Right ventricle myocardium inferior (tissue), 1 donor: ENCODE results near the gene ITPR1. TPM values are rescaled to one million over a fixed set of nuclear protein-coding genes. Genes with fewer than 3 reads are reported as not detected.
A peak's percentile ranks its signal among the peaks of the same experiment; 100 is the strongest.
"Not testable (repeated sequence)": the region's sequence is repeated elsewhere in the genome, so short reads cannot be mapped to it uniquely, and the experiment has no call there.

Experiments used
- ATAC-seq: fragments of 200-7000 bp; cut with Tn5 transposase; one replicate; pipeline ENCODE4 v1.9.1; 2020; ENCODE audit warnings: mild to moderate bottlenecking, moderate library complexity
- DNase-seq: peaks from one replicate; pipeline ENCODE4 v3.0.0; 2021; ENCODE audit errors: missing footprints
- intact Hi-C: fragments of 100-400 bp; cut with DNase I; formaldehyde crosslinking; loops from one replicate; pipeline ENCODE4 v1.11.0; 2022
- total RNA-seq: library from RNA; stranded (reverse); fragmentation: NEBNext Ultra II Directional; extraction: Animal tissue kit (Norgen Biotek cat#: 25700); gene quantifications from one replicate; pipeline ENCODE4 v1.2.1, GENCODE V29; 2021
- donor health status: DM: no; HTN: yes; CAD: no; lungs with severe emphysema.

The ITPR1 gene
- total RNA-seq, 1 donor from 2014 or later = 22.4 TPM

DNA sequence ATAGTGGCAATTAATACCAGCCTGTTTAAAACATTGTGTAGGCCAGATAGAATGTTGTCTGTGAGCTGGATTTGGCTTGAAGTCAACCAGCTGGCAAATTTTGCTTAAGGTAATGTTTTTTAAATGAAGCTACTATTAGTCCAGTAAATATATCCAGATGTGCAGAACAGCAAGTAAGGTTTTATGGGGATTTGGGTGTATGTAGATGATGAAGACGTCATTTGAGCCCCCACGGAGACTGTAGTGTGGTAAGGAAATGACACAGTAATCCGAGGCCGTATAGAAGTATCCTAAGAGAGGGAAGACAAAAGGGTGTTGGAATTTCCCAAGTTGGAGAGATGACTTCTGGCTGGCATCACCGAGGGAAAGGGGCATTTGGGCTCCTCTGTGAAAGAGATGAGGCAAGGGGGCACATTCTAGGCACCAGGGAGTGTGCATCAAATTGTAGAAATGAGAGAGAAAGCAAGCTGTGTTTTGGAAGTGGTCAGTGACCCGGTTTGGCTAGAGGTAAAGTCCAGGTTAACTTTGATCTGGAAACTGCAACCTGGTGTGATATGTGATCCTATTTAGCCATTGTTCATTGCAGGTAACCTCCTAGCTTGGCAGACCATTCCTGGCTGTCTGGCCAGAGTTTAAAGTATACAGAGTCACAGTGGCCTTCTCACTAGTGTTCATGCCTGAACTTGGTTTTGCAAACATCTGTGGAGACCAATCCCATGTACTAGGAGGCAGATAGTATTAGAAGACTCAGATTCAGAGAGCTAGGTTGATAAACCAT, 104.2 kb downstream of the ITPR1 start:
- ATAC-seq = no peak
- no peak for DNase-seq
- intact Hi-C loops = no loop called here

DNA sequence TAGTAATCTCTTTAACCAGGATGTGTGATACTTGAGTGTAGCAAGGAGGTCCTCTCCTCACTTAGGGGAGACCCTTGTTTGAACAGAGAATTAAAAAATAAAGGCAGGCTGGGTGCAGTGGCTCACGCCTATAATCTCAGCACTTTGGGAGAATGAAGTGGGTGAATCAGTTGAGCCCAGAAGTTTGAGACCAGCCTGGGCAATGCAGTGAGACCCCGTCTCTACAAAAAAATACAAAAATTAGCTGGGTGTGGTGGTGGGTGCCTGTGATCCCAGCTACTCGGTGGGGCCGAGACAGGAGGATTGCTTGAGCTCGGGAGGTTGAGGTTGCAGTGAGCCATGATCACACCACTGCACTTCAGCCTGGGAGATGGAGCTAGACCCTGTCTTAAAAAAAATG, 105.1 kb downstream of the ITPR1 start:
- intact Hi-C loops, DNase-seq, ATAC-seq: not testable (repeated sequence)

DNA sequence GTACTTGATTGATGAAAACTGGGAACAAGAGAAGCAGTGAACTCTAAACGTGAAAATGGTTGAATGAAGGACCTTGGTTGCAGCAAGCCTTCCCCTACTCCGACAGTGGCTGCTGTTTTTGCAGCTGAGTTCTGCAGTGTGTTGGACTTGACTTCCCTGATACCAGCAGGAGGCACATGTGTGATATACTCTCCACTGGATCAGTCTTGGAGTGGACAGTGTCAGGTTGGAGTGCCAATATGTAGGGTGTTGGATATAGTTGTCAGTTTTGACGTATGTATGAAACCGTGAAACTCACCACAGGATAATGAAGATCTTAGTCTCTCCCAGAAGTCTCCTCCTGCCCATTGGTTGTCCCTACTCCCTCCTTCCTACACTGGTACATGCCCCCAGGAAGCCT, 106.5 kb downstream of the ITPR1 start:
- no peak for ATAC-seq
- no peak for DNase-seq
- intact Hi-C loops = no loop called here

DNA sequence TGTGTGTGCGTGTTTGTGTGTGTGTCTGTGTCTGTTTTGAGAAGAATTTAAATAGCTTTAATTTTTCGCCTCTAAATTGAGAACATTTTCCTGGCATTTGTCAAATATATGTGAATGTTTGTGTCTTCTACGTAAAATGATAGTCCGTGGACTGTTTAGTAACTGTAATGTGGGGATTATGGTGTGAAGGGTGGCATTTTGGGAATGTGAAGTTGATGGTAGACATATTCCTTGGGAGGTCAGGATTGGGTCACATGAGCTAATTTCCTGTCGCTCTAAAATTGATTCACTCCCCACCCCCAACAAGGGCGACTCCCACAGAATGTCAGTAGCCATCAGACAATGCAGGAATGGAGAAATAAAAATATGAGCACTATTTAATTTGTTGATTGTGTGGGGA, 107.3 kb downstream of the ITPR1 start:
- intact Hi-C loops = no loop called here
- no peak for DNase-seq
- no peak for ATAC-seq

DNA sequence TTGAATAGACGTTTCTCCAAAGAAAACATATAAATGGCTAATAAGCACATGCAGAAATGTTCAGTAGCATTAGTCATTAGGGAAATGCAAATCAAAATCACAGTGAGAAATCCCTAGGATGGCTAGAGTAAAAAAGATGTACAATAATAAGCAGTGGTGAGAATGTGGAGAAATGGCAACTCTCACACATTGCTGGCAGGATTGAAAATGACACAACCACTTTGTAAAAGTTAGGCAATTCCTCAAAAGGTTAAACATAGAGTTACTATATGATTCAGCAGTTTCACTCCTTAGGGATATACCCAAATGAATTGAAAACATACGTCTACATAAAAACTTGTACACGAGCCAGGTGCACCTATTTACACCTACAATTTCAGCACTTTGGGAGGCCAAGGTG, 108.7 kb downstream of the ITPR1 start:
- DNase-seq = no peak
- no peak for ATAC-seq
- intact Hi-C loops = no loop called here

DNA sequence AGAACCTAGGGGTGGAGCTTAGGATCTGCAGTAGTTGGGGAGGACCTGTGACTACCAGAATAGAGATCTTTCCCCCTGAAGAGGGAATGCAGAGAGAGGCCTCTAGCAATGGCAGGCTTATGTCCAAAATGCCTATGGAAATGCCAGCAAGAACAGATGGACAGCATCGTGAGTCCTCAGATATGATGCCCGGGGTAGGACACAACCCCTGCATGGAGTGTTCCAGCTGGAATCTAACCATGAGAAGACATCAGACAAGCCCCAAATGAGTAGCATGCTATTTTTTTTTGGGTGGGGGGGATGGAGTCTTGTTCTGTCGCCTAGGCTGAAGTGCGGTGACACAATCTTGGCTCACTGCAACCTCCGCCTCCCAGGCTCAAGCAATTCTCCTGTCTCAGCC, 111.5 kb downstream of the ITPR1 start:
- DNase-seq (no peak), ATAC-seq (no peak)
- intact Hi-C loops = no loop called here

DNA sequence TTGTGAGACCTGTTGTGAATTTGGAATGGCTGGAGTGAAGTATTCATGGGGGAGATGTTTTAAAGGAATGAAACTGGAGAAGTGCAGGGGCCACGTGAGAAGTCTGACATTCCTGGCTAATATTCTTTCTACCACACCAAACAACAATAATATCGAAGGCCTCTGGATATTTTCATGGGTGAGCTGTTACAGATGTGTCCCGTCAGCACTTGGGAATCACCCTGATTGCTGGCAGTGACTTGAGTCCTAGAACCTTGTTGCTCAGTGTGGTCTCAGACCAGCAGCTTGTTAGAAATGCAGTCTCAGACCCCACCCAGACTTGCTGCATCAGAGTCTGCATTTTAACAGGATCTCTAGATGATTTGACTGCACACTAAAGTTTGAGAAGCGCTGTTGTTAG, 113.8 kb downstream of the ITPR1 start:
- intact Hi-C loops = no loop called here
- DNase-seq (no peak), ATAC-seq (peak; percentile 68)

DNA sequence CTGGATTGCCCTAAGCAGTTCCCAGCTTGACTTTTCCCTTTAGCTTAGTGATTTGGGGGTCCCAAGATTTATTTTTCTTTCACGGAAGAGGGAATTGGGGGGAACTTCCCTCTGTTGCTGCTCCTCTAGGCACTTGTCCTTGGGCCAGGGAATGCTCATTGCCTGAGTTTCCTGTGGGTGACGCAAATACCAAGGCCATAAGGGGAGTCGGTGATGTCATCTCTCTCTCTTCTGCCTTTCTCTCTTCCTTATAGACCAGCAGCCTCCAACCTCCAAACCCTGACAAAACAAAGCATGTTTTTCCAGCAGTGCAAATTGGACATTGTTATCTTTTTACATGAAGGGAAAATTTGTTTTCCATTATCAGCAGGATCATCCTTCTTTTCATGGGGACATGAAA, 120.2 kb downstream of the ITPR1 start:
- ATAC-seq (no peak), DNase-seq (no peak)
- intact Hi-C loops = no loop called here

DNA sequence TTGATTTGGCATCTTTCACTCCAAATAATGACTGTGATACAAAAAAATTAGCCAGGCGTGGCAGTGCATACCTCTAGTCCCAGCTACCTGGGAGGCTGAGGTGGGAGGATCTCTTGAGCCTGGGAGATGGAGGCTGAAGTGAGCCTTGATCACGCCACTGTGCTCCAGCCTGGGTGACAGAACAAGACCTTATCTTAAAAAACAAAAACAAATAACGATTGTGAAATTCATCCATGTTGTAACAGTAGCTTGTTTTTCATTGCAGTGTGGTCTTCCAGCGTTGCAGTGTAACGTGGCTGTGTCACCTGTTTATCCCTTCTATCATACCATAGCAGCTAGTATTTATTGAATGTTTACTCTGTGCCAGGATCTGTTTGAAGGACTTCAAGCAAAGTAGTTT, 120.9 kb downstream of the ITPR1 start:
- intact Hi-C loops = no loop called here
- DNase-seq (no peak), ATAC-seq (no peak)

DNA sequence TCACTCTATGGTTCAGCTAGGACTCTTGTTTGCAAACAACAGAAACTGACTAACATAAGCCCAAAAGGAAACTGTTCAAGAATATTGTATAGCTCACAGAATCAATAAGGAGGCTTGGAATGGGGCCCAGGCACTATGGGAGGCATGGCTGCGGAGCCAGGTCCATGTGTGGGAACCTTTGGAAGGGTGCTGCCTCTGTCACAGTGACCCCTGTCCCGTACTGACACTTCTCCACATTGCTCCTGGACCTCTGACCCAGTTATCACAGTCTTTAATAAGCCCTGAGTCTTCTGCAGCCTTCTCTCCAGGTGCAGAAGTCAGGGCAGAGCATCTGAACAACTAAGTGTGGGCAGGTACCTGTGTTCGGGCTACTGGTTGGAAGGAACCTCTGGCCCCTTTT, 121.8 kb downstream of the ITPR1 start:
- DNase-seq (no peak), ATAC-seq (no peak)
- intact Hi-C loops = no loop called here

DNA sequence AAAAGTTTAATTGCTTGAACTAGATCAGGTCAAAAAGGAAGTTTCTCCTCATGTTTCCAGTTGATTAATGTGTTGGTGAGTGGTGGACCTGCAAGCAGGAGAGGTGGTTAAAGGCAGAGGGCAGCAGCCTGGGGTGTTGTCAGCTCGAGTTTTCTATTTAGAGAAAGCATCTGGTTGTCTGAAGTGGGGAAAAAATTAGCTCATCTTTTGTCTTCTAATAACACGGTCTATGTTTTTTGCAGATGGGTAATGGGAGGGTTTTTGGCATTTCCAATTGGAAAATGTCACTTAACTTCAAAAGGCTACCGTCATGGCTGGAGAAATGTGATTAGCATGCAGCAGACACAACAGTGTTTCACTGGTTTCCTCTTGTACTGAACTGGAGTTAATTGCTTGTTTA, 122.6 kb downstream of the ITPR1 start:
- DNase-seq (no peak), ATAC-seq (peak; percentile 53)
- intact Hi-C loops = no loop called here

DNA sequence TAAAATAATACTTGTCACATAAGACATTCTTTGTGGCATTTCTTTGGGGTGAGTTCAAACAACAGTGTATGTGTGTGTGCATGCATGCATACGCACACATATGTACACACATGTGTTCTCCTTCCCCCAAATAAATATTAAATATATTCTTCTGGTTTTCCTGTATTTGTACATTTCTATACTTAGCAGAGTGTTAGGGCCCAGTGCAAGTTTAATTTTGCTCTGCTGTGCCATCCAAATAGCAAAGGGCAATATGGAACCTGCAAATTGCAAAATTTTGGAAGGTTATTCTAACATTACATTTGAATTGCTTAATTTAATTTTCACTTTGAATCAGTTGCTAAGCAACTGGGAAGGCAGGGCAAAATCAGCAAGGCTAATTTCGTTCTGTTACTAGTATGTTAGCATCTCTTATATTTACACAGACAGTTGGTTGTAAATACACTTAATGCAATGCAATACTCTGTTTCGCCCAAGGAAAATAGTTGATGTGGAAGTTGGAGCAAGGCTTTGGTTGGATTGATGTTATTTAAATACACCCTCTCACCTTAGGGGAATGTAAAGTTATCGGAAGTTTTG, 130.4 kb downstream of the ITPR1 start:
- intact Hi-C loops = no loop called here
- DNase-seq = no peak

DNA sequence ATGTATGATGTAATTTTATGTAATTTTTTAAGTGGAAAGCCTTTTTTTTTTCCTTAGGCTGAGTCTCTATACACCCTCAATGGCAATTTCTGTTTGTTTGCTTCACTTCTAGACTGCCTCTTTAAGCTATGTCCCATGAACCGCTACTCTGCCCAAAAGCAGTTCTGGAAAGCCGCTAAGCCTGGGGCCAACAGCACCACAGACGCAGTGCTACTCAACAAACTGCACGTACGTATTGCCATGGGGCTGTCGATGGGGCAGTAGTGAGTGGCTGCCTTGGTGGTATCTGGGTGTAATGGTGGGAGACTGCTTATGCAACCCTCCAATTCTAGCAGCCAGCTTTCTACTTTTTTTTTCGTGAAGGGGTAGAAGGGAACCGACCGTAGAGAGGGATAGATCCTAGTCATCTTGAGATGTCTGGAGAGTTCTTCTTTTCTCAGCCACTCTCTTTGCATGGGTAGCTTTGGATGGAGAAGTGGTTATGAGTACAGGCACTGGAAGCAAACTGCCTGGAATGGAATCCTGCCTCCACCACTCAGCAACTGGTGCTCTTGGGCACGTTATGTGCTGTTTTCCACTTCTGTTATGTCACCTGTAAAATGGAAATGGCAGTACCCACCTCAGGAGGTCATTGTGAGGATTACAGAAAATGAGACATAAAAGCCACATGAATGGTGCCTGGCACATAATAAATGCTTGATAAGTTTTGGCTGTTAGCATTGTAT, 134.7 kb downstream of the ITPR1 start:
- DNase-seq (no peak), ATAC-seq (no peak)
- intact Hi-C loops = no loop called here

More for the DNA sequence above, 130.4 kb downstream of the ITPR1 start:
- no peak for ATAC-seq

DNA sequence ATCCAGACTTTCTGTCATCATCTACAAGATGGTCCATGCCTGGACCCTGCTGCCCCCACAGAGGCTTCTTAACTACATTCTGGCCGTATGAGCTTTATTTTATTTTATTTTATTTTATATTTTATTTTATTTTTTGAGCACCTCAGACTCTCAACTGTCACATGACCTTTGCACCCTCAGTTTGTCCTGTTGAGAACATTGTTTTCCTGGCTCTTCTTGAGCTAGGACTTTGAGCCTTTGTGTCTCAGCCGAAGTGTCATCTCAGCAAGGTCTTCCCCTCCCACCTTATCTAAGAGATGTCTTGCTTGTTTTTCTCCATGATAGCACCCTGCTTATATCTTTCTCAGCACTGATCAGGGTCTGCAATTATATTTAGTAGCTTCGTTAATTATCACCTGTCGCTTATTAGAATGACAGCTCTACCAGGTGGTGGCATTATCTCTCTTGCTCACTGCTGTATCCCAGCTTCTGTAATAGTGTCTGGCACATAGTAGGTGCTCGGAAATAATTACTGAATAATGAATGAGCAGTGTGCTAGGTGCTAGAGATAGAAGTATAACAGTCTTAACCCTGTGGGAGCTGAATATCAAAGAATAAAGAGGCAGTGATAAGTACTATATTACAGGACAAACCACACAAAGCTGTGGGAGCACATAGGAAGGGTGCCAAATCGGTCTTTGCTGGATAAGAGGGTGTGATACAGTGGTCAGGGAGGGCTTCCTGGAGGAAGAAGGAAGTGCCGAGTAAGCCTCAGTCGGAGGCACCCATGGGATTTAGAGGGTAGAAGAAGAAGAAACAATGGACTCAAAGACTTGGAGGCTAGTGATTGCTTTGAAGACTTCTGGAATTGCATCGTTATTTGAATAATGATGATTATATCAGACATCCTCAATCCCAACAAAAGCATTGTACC, 136.2 kb downstream of the ITPR1 start:
- DNase-seq (no peak), ATAC-seq (no peak)
- intact Hi-C loops = loop anchor here (5.0 kb wide), 2 partner anchors 37 to 162 kb away; partner anchors contain the start of gene SUMF1

DNA sequence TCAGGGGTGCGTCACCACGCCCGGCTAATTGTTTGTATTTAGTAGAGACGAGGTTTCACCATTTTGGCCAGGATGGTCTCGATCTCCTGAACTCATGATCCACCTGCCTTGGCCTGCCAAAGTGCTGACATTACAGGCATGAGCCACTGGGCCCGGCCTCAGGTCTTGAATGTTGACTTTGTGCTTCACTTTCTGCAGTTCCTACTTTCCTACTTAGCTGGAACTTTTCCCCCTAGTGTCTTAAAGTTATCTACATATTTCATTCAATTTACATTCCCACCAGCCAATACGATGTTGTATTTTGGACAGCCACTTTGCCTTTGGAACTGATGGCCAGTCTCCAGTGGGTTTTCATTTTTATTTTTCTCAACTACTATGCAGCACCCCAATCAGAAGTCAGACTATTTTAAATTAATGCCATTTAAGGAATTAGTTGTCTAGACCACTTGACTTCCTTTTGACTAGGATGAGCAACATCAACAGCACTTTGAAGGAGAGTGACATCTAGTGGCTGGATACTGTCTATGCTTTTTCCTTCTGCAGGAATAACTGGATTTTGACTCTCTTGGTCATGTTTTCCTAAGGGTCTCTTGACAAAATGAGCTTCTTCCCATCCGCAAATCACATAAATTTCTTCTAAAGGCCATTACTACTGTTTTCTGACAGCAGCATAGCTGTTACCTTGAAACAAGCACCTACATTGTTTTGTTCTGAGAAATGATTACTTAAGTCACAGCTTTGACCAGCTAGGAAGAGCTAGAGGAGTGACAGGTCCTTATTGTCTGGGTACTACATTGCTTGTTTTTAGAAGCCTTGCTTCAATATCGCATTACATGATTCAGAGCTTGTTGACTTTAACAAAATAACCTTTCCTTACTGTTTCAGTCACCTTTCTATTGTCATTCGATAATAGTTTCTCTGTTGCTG, 140.2 kb downstream of the ITPR1 start:
- intact Hi-C loops = loop anchor here (1.0 to 5.0 kb wide), 4 partner anchors 41 to 282 kb away; partner anchors contain the start of gene SUMF1
- ATAC-seq (peak; percentile 61), DNase-seq (no peak)

DNA sequence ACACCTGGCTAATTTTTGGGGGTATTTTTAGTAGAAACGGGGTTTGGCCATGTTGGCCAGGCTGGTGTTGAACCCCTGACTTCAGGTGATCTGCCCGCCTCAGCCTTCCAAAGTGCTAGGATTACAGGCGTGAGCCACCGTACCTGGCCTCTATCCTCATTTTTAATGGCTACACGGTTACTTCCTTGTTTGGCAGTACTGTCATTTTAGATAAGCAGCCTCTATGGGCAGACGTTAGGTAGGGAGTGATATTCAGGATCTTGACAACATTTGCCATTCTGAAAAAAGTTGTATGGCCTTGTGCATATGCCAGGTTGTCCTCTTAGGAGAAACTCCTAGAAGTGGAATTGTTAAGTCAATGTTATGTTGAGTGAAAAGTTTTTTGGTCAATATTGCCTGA, 141.7 kb downstream of the ITPR1 start:
- intact Hi-C loops = loop anchor here (5.0 kb wide), 2 partner anchors 43 to 168 kb away; partner anchors contain the start of gene SUMF1
- no peak for ATAC-seq
- DNase-seq = no peak

DNA sequence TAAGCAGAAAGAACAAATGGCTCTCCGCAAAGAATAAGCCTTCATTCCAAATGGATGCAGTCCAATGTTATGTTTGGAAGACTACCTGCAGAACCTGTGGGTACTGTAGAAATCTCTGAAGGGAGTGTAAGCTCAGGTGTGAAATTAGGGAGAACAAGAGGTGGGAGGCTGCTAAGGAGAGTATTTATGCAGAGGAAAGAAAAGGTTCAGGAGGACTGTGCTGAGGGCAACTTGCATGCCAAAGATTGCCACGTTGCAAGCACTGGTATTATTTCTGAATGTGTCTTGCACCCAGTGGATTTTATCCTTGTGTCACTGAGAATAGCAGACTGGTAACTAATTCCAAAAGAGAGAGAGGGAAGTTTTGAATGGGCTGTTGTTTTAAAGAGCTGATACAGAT, 144.1 kb downstream of the ITPR1 start:
- no peak for ATAC-seq
- DNase-seq = no peak
- intact Hi-C loops = no loop called here
